ENCODE measurements around the gene SNAI1. TPM values are rescaled to one million over a fixed set of nuclear protein-coding genes. Genes with fewer than 3 reads are reported as not detected.

SNAI1 gene
- total and polyA plus RNA-seq, 2 donors (not counting 3 experiments of a cell fraction or from before 2014, with no cell fraction given), result 10.8 to 13.4 TPM

DNA sequence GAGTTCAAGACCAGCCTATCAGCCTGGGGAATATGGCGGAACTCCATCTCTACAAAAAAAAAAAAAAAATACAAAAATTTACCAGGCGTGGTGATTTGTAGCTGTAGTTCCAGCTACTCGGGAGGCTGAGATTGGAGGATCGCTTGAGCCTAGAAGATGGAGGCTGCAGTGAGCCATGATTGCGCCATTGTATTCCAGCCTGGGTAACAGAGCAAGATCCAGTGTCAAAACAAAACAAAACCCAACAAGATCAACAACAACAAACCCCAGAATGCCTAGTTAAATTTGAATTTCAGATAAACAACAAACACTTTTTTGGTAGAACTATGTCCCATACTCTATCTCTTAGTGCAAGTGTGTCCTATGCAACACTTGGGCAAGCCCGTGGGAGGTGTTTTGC is 39.9 kb downstream of the SNAI1 start:
- intact Hi-C loops (cut with micrococcal nuclease) (no loop called here), dilution Hi-C loops (cut with MboI; ENCODE audit: extremely low pct_ligation_motif_present, low sequenced_read_pairs) (no loop called here)
- FAIRE-seq (no peak), DNase-seq (ENCODE audit: low read depth, low spot score) (no peak)
- H4K20me1 ChIP-seq (replicated peaks; ENCODE audit: control insufficient read depth, extremely low read depth, insufficient read depth, low read length), result no peaks in the 10 kb centered on the region
- no peak overlapping the region for H3K4me2 ChIP-seq (ENCODE audit: insufficient read depth, low read length)
- no peak overlapping the region for H3K27ac ChIP-seq (ENCODE audit: insufficient read depth, low read depth, low read length)
- no peak overlapping the region for H3K9ac ChIP-seq (replicated peaks; ENCODE audit: extremely low read depth, insufficient read depth, low read length)
- H3K27me3 ChIP-seq (ENCODE audit: control insufficient read depth in 2 of 2, insufficient read depth in 2 of 2, low read length in 2 of 2), result no peaks in the 10 kb centered on the region
- H3K79me2 ChIP-seq (ENCODE audit: control insufficient read depth, insufficient read depth, low read length), result no peaks in the 10 kb centered on the region
- POLR2A ChIA-PET, result no interaction called here
- CTCF ChIA-PET, result interaction anchor here (2.3 kb wide), 1 partner anchor 49 kb away, joined by 6 read pairs; no protein-coding TSS in a partner anchor
- H3K36me3 ChIP-seq (ENCODE audit: control insufficient read depth in 2 of 2, extremely low read depth in 1 of 2, insufficient read depth in 2 of 2, low read length in 2 of 2), result no peaks in the 10 kb centered on the region
- no peak overlapping the region for H3K4me3 ChIP-seq (replicated peaks in 1 of 3; ENCODE audit: insufficient read depth in 1 of 3, low read depth in 1 of 3, low read length in 3 of 3)
- H3K9me3 ChIP-seq (replicated peaks; ENCODE audit: control insufficient read depth, insufficient read depth, low read length), result no peaks in the 10 kb centered on the region
- BruUV-seq (replicated peaks), result no TSS peak
- H3K9me1 ChIP-seq (replicated peaks; ENCODE audit: control insufficient read depth, extremely low read depth, insufficient read depth, low read length), result no peaks in the 10 kb centered on the region
- TF ChIP-seq, protein P1, sequence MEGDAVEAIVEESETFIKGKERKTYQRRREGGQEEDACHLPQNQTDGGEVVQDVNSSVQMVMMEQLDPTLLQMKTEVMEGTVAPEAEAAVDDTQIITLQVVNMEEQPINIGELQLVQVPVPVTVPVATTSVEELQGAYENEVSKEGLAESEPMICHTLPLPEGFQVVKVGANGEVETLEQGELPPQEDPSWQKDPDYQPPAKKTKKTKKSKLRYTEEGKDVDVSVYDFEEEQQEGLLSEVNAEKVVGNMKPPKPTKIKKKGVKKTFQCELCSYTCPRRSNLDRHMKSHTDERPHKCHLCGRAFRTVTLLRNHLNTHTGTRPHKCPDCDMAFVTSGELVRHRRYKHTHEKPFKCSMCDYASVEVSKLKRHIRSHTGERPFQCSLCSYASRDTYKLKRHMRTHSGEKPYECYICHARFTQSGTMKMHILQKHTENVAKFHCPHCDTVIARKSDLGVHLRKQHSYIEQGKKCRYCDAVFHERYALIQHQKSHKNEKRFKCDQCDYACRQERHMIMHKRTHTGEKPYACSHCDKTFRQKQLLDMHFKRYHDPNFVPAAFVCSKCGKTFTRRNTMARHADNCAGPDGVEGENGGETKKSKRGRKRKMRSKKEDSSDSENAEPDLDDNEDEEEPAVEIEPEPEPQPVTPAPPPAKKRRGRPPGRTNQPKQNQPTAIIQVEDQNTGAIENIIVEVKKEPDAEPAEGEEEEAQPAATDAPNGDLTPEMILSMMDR (IDR thresholded peaks at IDR 0.05; ENCODE audit: extremely low read depth in 1 of 2, insufficient read depth in 1 of 2, low read depth in 1 of 2, low read length in 2 of 2), result no peak
- H2AFZ ChIP-seq (ENCODE audit: low read depth, low read length), result no peak overlapping the region
- peaks cover 32% of the 10 kb centered on the region for H3K4me1 ChIP-seq (ENCODE audit: control insufficient read depth, extremely low read depth, insufficient read depth, low read length)

DNA sequence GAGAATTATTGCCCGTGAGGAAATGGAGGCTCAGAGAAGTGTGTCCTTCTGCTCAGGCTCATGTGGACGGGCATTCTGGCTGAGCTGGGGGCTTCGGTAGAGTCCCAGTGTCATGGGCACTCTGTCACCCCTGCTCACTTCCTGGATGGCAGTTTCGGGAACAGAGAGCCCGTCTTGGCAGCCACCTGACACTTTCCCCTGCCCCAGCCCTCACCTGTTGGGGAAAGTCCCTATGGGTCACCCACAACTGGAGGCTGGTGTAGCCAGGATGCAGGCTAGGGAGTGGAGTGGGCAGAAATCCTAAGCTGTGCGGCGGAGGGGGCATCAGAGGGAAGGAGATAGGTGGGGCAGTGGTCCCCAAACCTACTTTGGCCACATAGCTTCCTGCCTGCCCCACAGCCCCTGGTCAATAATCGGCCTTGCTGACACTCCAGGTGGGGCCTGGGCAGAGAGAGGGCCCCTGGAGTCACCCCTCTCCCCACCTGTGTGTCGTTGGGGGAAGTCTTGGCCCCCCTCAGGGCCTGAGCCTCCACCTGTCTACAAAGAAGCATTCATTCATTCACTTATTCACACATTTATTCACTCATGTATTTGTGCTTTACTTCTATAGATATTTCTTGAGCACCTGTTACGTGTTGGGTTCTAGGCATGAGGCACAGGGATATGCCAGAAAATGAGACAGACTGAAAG is 40.5 kb downstream of the SNAI1 start:
- Histone ChIP-seq H3K36me3 (ENCODE audit: control insufficient read depth in 2 of 2, extremely low read depth in 1 of 2, insufficient read depth in 2 of 2, low read length in 2 of 2) (no peaks in the 10 kb centered on the region), H3K27ac (ENCODE audit: insufficient read depth, low read depth, low read length) (no peak overlapping the region), H2AFZ (ENCODE audit: low read depth, low read length) (no peak overlapping the region), H3K4me1 (ENCODE audit: control insufficient read depth, extremely low read depth, insufficient read depth, low read length) (peaks cover 36% of the 10 kb centered on the region), H3K9me3 (replicated peaks; ENCODE audit: control insufficient read depth, insufficient read depth, low read length) (no peaks in the 10 kb centered on the region), H4K20me1 (replicated peaks; ENCODE audit: control insufficient read depth, extremely low read depth, insufficient read depth, low read length) (no peaks in the 10 kb centered on the region), H3K4me2 (ENCODE audit: insufficient read depth, low read length) (no peak overlapping the region), H3K4me3 (replicated peaks in 1 of 3; ENCODE audit: insufficient read depth in 1 of 3, low read depth in 1 of 3, low read length in 3 of 3) (no peak overlapping the region), H3K9me1 (replicated peaks; ENCODE audit: control insufficient read depth, extremely low read depth, insufficient read depth, low read length) (no peaks in the 10 kb centered on the region), H3K9ac (replicated peaks; ENCODE audit: extremely low read depth, insufficient read depth, low read length) (no peak overlapping the region), H3K27me3 (ENCODE audit: control insufficient read depth in 2 of 2, insufficient read depth in 2 of 2, low read length in 2 of 2) (no peaks in the 10 kb centered on the region), H3K79me2 (ENCODE audit: control insufficient read depth, insufficient read depth, low read length) (no peaks in the 10 kb centered on the region)
- ChIA-PET POLR2A (no interaction called here), CTCF (interaction anchor here (2.3 kb wide), 1 partner anchor 48 kb away, joined by 6 read pairs; no protein-coding TSS in a partner anchor)
- no peak for TF ChIP-seq GATA2 (IDR thresholded peaks at IDR 0.05; ENCODE audit: insufficient read depth, insufficient read length, low read depth, low read length)
- no peak for TF ChIP-seq POLR2A (IDR thresholded peaks at IDR 0.05; ENCODE audit: low read depth, low read length)
- no peak for TF ChIP-seq POLR2AphosphoS5 (IDR thresholded peaks at IDR 0.05; ENCODE audit: insufficient read depth, low read depth, low read length)
- no peak for TF ChIP-seq FOS (IDR thresholded peaks at IDR 0.05; ENCODE audit: borderline replicate concordance, insufficient read depth, low read length)
- no peak for TF ChIP-seq JUN (IDR thresholded peaks at IDR 0.05; ENCODE audit: borderline replicate concordance, insufficient read depth, insufficient read length, low read depth)
- TF ChIP-seq MYC (IDR thresholded peaks at IDR 0.05; ENCODE audit: low read depth, low read length), result no peak
- TF ChIP-seq, protein P1 (IDR thresholded peaks at IDR 0.05; ENCODE audit: extremely low read depth in 1 of 2, insufficient read depth in 1 of 2, low read depth in 1 of 2, low read length in 2 of 2), result no peak
- TF ChIP-seq EZH2 (IDR thresholded peaks at IDR 0.05; ENCODE audit: borderline replicate concordance, low read depth, low read length, severe bottlenecking), result no peak
- TF ChIP-seq, protein P2, sequence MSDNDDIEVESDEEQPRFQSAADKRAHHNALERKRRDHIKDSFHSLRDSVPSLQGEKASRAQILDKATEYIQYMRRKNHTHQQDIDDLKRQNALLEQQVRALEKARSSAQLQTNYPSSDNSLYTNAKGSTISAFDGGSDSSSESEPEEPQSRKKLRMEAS (IDR thresholded peaks at IDR 0.05; ENCODE audit: insufficient read depth, insufficient read length), result no peak
- dilution Hi-C loops (cut with MboI; ENCODE audit: extremely low pct_ligation_motif_present, low sequenced_read_pairs) (no loop called here), intact Hi-C loops (cut with micrococcal nuclease) (no loop called here)
- FAIRE-seq (no peak), DNase-seq (ENCODE audit: low read depth, low spot score) (no peak)
- no TSS peak for BruUV-seq (replicated peaks)
